ENCODE results near the gene TRPV4. TPM values are rescaled to one million over a fixed set of nuclear protein-coding genes. Genes with fewer than 3 reads are reported as not detected.
A peak's percentile ranks its signal among the peaks of the same experiment; 100 is the strongest.

TRPV4 gene
- total RNA-seq, 4 donors from 2014 or later = 0.39 to 1.6 (median 1.3) TPM; not detected in 1

GRCh38 chr12:109875572-109876131 is 42.5 kb upstream of the TRPV4 start:
- DNase-seq = peak; percentile 91 to 92
- WGBS, 2 donors = 45 to 53% methylated on average over 6 of the region's 6 CpGs
- Histone ChIP-seq H3K4me3 (replicated peaks in 1 of 3) (no peak overlapping the region), H3K27ac (peak overlapping the region; percentile 62 to 77 (median 73)), H3K9me3 (no peaks in the 10 kb centered on the region), H3K27me3 (no peaks in the 10 kb centered on the region), H3K36me3 (no peaks in the 10 kb centered on the region), H3K4me1 (peaks cover 42 to 63% of the 10 kb centered on the region in 2 donors)
- no peak for TF ChIP-seq POLR2A (IDR thresholded peaks at IDR 0.05)
- TF ChIP-seq, protein P1, sequence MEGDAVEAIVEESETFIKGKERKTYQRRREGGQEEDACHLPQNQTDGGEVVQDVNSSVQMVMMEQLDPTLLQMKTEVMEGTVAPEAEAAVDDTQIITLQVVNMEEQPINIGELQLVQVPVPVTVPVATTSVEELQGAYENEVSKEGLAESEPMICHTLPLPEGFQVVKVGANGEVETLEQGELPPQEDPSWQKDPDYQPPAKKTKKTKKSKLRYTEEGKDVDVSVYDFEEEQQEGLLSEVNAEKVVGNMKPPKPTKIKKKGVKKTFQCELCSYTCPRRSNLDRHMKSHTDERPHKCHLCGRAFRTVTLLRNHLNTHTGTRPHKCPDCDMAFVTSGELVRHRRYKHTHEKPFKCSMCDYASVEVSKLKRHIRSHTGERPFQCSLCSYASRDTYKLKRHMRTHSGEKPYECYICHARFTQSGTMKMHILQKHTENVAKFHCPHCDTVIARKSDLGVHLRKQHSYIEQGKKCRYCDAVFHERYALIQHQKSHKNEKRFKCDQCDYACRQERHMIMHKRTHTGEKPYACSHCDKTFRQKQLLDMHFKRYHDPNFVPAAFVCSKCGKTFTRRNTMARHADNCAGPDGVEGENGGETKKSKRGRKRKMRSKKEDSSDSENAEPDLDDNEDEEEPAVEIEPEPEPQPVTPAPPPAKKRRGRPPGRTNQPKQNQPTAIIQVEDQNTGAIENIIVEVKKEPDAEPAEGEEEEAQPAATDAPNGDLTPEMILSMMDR (IDR thresholded peaks at IDR 0.05) = no peak
- intact Hi-C loops (cut with DNase I) = no loop called here

DNA sequence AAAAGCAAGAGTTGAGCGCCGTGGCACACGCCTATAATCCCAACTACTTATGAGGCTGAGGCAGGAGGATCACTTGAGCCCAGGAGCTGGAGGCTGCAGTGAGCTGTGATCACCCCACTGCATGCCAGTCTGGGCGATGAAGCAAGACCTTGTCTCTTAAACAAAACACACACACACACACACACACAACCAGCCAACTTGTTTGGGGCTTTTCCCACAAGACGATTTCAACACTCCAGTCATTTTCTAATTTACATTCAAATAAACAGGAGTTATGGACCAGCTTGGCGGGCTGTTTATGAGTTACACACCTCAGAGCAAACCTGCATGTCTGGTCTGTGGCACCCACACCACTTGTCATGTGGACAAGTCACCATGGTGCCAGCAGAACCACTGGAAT is 40.5 kb upstream of the TRPV4 start:
- DNase-seq = no peak
- Histone ChIP-seq H3K4me3 (replicated peaks in 1 of 3) (no peak overlapping the region), H3K27me3 (no peaks in the 10 kb centered on the region), H3K9me3 (no peaks in the 10 kb centered on the region), H3K4me1 (peaks cover 34 to 56% of the 10 kb centered on the region in 2 donors), H3K36me3 (no peaks in the 10 kb centered on the region), H3K27ac (peak overlapping the region in 1 of 3 donors; percentile 44)
- 88 to 90% methylated on average over 6 of the region's 6 CpGs for WGBS, 2 donors
- TF ChIP-seq POLR2A (IDR thresholded peaks at IDR 0.05) = no peak
- TF ChIP-seq, protein P1 (IDR thresholded peaks at IDR 0.05) = no peak
- intact Hi-C loops (cut with DNase I) = no loop called here

- intact Hi-C loops (cut with DNase I) = no loop called here
- no peak overlapping the region for H3K4me3 ChIP-seq (replicated peaks in 1 of 3)
- peaks cover 27 to 39% of the 10 kb centered on the region in 2 donors for H3K4me1 ChIP-seq
- H3K27ac ChIP-seq = peak overlapping the region in 2 of 3 donors; percentile 6 to 43
- no peaks in the 10 kb centered on the region for H3K9me3 ChIP-seq
- peak; percentile 58 for DNase-seq
- no peaks in the 10 kb centered on the region for H3K27me3 ChIP-seq
- WGBS, 2 donors = 66 to 96% methylated on average over 5 to 7 of the region's 7 CpGs
- no peaks in the 10 kb centered on the region for H3K36me3 ChIP-seq
- TF ChIP-seq POLR2A (IDR thresholded peaks at IDR 0.05) = no peak
- TF ChIP-seq, protein P1 (IDR thresholded peaks at IDR 0.05) = no peak
These were observed 38.6 kb upstream of the TRPV4 start for GRCh38 chr12:109871668-109872314.

GRCh38 chr12:109870648-109871047 is 37.5 kb upstream of the TRPV4 start:
- DNase-seq = no peak
- WGBS, 2 donors = 82 to 88% methylated on average over 2 of the region's 2 CpGs
- H3K27ac ChIP-seq = no peak overlapping the region

More at GRCh38 chr12:109870648-109871047, 37.5 kb upstream of the TRPV4 start:
- H3K27me3 ChIP-seq = no peaks in the 10 kb centered on the region
- H3K4me1 ChIP-seq = peaks cover 18 to 35% of the 10 kb centered on the region in 2 donors
- TF ChIP-seq POLR2A (IDR thresholded peaks at IDR 0.05) = no peak
- TF ChIP-seq, protein P1 (IDR thresholded peaks at IDR 0.05) = no peak
- H3K4me3 ChIP-seq (replicated peaks in 1 of 3) = no peak overlapping the region
- H3K9me3 ChIP-seq = no peaks in the 10 kb centered on the region
- H3K36me3 ChIP-seq = no peaks in the 10 kb centered on the region
- intact Hi-C loops (cut with DNase I) = no loop called here
